Right atrium auricular region (tissue), 2 donors: ENCODE data around the gene BAAT. TPM values are rescaled to one million over a fixed set of nuclear protein-coding genes. Genes with fewer than 3 reads are reported as not detected.

ENCODE experiments used
- DNase-seq: peaks from one replicate; pipeline ENCODE4 v3.0.0-alpha.2; 2019; ENCODE audit warnings: low spot score
- H3K27ac ChIP-seq, 2 donors: fragments of 200-600 bp; sonication (generic); 1 replicate in 1 of 2; 2 replicates in 1 of 2; pipeline ENCODE4 v1.5.1; 2016 to 2019
- H3K27me3 ChIP-seq, 2 donors: fragments of 200-600 bp; sonication (generic); one replicate each; pipeline versions ENCODE4 v1.5.1 to v1.6.0; 2017 to 2019
- H3K36me3 ChIP-seq: fragments of 200-600 bp; sonication (generic); one replicate; pipeline ENCODE4 v1.5.1; 2016
- H3K4me1 ChIP-seq, 2 donors: fragments of 200-600 bp; sonication (generic); one replicate each; pipeline versions ENCODE4 v1.5.1 to v1.6.0; 2017 to 2019
- H3K4me3 ChIP-seq, 2 donors: fragments of 200-600 bp; sonication (generic); 1 replicate in 1 of 2; 2 replicates in 1 of 2; pipeline ENCODE4 v1.5.1; 2017 to 2019; ENCODE audit warnings: mild to moderate bottlenecking in 1 of 2, moderate library complexity in 1 of 2
- H3K9me3 ChIP-seq, 2 donors: fragments of 200-600 bp; sonication (generic); one replicate each; pipeline ENCODE4 v1.5.1; 2019
- total RNA-seq, 2 donors: library from RNA; depleted of rRNA; stranded (reverse); fragments of >200 nt; gene quantifications; one replicate each; pipeline ENCODE4 v1.1.0, GENCODE V29; 2016
- TF ChIP-seq, protein P1 (sequence below), 2 donors: fragments of 200-600 bp; sonication (generic); IDR thresholded peaks; one replicate each; pipeline ENCODE4 v1.5.1; 2019; ENCODE audit warnings: antibody characterized with exemption in 2 of 2

The BAAT gene
- total RNA-seq, 2 donors from 2014 or later, result 0.20 TPM; not detected in 1

DNA sequence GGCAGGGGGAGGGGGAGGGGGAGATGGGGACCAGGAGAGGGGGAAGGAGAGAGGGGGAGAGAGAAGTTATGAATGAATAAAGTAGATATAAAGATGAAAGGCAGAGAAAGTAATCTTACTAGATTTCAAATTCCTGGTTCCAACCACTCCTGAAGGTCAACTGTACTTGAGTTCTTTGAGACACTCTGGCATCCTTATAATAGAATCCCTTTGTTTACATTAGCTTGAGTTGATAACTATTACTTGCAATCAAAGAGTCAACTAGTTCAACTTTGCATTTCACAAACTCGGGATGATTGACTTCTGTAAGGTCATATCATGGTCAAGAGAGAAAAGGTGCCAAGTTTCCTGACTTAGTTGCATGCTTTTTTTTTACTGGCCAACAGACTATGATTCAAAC, 42.2 kb downstream of the BAAT start:
- H3K4me3 ChIP-seq, result no peak overlapping the region
- no peak overlapping the region for H3K27ac ChIP-seq
- H3K36me3 ChIP-seq, result no peaks in the 10 kb centered on the region
- no peaks in the 10 kb centered on the region for H3K27me3 ChIP-seq
- no peak for DNase-seq
- no peaks in the 10 kb centered on the region for H3K4me1 ChIP-seq
- TF ChIP-seq, protein P1, sequence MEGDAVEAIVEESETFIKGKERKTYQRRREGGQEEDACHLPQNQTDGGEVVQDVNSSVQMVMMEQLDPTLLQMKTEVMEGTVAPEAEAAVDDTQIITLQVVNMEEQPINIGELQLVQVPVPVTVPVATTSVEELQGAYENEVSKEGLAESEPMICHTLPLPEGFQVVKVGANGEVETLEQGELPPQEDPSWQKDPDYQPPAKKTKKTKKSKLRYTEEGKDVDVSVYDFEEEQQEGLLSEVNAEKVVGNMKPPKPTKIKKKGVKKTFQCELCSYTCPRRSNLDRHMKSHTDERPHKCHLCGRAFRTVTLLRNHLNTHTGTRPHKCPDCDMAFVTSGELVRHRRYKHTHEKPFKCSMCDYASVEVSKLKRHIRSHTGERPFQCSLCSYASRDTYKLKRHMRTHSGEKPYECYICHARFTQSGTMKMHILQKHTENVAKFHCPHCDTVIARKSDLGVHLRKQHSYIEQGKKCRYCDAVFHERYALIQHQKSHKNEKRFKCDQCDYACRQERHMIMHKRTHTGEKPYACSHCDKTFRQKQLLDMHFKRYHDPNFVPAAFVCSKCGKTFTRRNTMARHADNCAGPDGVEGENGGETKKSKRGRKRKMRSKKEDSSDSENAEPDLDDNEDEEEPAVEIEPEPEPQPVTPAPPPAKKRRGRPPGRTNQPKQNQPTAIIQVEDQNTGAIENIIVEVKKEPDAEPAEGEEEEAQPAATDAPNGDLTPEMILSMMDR (IDR thresholded peaks at IDR 0.05), result no peak
- no peaks in the 10 kb centered on the region for H3K9me3 ChIP-seq

DNA sequence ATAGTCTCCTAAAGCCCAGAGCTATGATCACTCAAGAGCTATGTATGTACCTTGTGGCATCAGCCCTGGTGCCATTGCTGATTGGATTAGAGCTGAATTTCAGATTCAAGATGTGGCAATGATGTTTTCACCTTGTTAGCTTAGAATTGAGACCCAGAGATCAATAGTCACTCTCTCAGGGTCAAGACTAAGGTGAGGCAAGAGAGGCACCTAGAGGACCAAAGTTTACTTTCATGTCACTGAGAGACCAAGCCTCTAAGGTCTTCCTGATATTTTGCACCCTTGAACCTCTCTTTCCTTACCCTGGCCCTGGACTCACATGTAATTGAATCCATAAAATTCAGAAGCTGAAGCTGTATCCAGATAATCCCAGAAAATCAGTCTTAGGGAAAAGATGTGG, 42.8 kb downstream of the BAAT start:
- DNase-seq, result no peak
- TF ChIP-seq, protein P1 (IDR thresholded peaks at IDR 0.05), result no peak
- no peak overlapping the region for H3K27ac ChIP-seq

DNA sequence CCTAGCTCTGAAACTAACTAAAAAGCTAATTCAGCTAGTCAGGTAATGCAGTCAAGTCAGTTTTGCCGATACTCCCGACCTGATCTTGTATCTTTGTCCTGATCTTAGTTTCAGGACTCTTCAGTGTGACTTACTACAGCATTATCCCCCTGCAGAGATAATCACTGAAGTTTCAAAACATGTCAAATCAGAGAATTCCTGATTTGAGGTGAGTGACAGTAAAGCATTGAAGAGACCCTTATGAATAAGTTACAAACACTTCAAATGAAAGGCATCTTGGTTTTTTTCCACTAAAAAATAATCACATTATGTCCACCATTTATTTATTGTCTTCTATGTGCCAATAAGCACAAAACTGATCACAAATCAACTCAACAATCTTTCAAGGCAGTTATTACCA, 47.6 kb downstream of the BAAT start:
- Histone ChIP-seq H3K36me3 (no peaks in the 10 kb centered on the region), H3K4me1 (no peaks in the 10 kb centered on the region), H3K9me3 (no peaks in the 10 kb centered on the region), H3K27me3 (no peaks in the 10 kb centered on the region), H3K27ac (no peak overlapping the region), H3K4me3 (no peak overlapping the region)
- DNase-seq, result no peak
- TF ChIP-seq, protein P1 (IDR thresholded peaks at IDR 0.05), result no peak

More for the DNA sequence above, 42.8 kb downstream of the BAAT start:
- H3K4me1 ChIP-seq, result no peaks in the 10 kb centered on the region
- H3K36me3 ChIP-seq, result no peaks in the 10 kb centered on the region
- no peak overlapping the region for H3K4me3 ChIP-seq
- H3K9me3 ChIP-seq, result no peaks in the 10 kb centered on the region
- H3K27me3 ChIP-seq, result no peaks in the 10 kb centered on the region

DNA sequence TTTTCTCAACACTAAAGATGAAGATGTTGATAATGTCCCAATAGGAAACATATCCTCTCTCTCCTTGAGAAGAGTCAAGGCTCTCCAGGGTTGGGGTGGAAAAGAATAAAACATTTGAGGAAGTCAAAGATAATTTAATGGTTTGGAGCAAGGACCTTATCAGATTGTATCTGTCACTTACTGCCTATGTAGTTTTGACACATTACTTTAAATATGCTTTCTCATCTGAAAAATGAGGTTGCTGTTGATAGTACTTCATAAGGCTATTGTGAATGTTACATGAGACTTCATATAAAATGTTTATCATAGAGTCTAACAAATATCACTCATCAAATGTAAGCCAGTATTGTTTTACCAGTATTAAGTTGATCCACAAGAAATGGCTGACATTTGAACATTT, 48.7 kb downstream of the BAAT start:
- H3K9me3 ChIP-seq, result no peaks in the 10 kb centered on the region
- H3K4me3 ChIP-seq, result no peak overlapping the region
- TF ChIP-seq, protein P1 (IDR thresholded peaks at IDR 0.05), result no peak
- H3K4me1 ChIP-seq, result no peaks in the 10 kb centered on the region
- H3K27ac ChIP-seq, result no peak overlapping the region
- no peaks in the 10 kb centered on the region for H3K27me3 ChIP-seq
- H3K36me3 ChIP-seq, result no peaks in the 10 kb centered on the region
- DNase-seq, result no peak

DNA sequence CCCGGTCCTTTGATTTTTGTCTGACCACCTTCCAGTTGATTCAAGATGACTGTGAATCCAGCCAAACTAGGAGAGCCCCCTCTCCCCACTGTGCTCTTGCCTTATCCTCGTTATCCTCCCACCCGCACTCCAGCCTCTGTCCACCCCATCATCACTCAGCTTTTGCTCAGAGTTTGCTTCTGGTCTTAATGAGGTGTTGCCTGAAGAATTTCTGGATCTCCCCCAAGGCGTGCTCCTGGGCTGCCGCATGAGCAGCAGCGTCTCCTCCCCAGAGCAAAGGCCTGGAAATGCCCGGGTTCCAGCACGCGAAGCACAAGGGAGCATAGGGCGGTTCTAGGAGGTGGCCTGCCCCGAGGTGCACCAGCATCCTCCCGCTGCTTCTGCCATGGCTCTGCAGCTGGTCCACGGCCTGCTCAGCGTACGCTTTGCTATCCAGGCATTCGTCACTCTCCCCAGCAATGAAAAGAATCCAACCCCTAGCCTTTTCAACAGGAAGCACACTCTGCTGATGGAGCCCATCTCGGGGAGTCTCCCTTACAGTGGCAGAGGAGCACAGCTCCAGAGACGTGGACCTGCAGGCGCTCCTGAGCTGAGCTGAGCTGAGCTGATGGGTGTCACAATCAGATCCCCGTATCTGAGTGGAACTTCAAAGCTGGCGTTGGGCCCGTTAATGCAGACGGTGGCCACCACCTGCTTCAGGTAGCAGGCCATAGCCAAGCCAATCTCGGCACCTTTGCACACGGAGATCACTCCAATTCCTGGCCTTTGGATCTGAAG, 50.7 kb downstream of the BAAT start:
- Histone ChIP-seq H3K27me3 (no peaks in the 10 kb centered on the region), H3K4me3 (no peak overlapping the region), H3K9me3 (no peaks in the 10 kb centered on the region), H3K27ac (no peak overlapping the region), H3K4me1 (no peaks in the 10 kb centered on the region), H3K36me3 (no peaks in the 10 kb centered on the region)
- TF ChIP-seq, protein P1 (IDR thresholded peaks at IDR 0.05), result no peak
- DNase-seq, result no peak

DNA sequence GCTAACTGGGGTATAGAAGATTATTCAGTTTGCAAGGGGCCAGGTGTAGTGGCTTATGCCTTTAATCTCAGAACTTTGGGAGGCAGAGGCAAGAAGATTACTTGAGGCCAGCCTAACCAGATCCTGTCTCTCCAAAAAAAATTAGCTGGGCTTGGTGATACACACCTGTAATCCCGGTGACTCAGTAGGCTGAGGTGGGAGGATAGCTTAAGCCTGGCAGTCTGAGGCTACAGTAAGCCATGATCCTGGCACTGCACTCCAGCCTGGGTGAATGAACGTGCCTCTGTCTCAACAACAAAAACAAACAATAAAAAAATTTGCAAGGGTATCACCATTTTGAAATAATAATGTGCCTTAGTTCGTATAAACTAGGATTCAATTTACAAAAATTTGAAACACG, 51.3 kb downstream of the BAAT start:
- Histone ChIP-seq H3K4me3 (no peak overlapping the region), H3K27me3 (no peaks in the 10 kb centered on the region), H3K9me3 (no peaks in the 10 kb centered on the region), H3K36me3 (no peaks in the 10 kb centered on the region), H3K27ac (no peak overlapping the region), H3K4me1 (no peaks in the 10 kb centered on the region)
- no peak for DNase-seq
- TF ChIP-seq, protein P1 (IDR thresholded peaks at IDR 0.05), result no peak
